ENCODE measurements around the gene ACER1.

The ACER1 gene

GRCh38 chr19:6326815-6327214 is 6.6 kb downstream of the ACER1 start:
- H3K27me3 ChIP-seq (ENCODE audit: insufficient read depth, low read length, poor library complexity, severe bottlenecking): no peaks in the 10 kb centered on the region
- no peak overlapping the region for H3K9ac ChIP-seq (ENCODE audit: low read depth, low read length, poor library complexity, severe bottlenecking)
- no peaks in the 10 kb centered on the region for H3K79me2 ChIP-seq (ENCODE audit: insufficient read depth, low read length)
- H3K4me2 ChIP-seq (ENCODE audit: low read depth, low read length, poor library complexity, severe bottlenecking): no peak overlapping the region
- no peak overlapping the region for H3K4me3 ChIP-seq (ENCODE audit: low read length, poor library complexity, severe bottlenecking)
- H3K4me1 ChIP-seq (ENCODE audit: insufficient read depth, low read length, poor library complexity, severe bottlenecking): no peaks in the 10 kb centered on the region
- no peak overlapping the region for H2AFZ ChIP-seq (ENCODE audit: low read length)
- TF ChIP-seq EZH2phosphoT487 (IDR thresholded peaks at IDR 0.05; ENCODE audit: borderline replicate concordance) (no peak), CTCF (conservative IDR thresholded peaks at IDR 0.05; ENCODE audit: low read length) (no peak)
- H3K9me2 ChIP-seq (replicated peaks; ENCODE audit: low read depth, low read length): no peaks in the 10 kb centered on the region
- H3K36me3 ChIP-seq (ENCODE audit: insufficient read depth, low read length): no peaks in the 10 kb centered on the region
- no peaks in the 10 kb centered on the region for H3F3A ChIP-seq (ENCODE audit: low read depth)
- H4K20me1 ChIP-seq (ENCODE audit: insufficient read depth, low read length, poor library complexity, severe bottlenecking): no peaks in the 10 kb centered on the region
- no peaks in the 10 kb centered on the region for H3K9me3 ChIP-seq (ENCODE audit: insufficient read depth, low read depth, low read length)

GRCh38 chr19:6325614-6326013 is 7.8 kb downstream of the ACER1 start:
- Histone ChIP-seq H3K79me2 (ENCODE audit: insufficient read depth, low read length) (no peaks in the 10 kb centered on the region), H3K4me3 (ENCODE audit: low read length, poor library complexity, severe bottlenecking) (no peak overlapping the region), H2AFZ (ENCODE audit: low read length) (no peak overlapping the region), H3K9me3 (ENCODE audit: insufficient read depth, low read depth, low read length) (no peaks in the 10 kb centered on the region), H3K4me1 (ENCODE audit: insufficient read depth, low read length, poor library complexity, severe bottlenecking) (no peaks in the 10 kb centered on the region), H3K36me3 (ENCODE audit: insufficient read depth, low read length) (no peaks in the 10 kb centered on the region), H3F3A (ENCODE audit: low read depth) (no peaks in the 10 kb centered on the region), H4K20me1 (ENCODE audit: insufficient read depth, low read length, poor library complexity, severe bottlenecking) (no peaks in the 10 kb centered on the region), H3K9me2 (replicated peaks; ENCODE audit: low read depth, low read length) (no peaks in the 10 kb centered on the region), H3K9ac (ENCODE audit: low read depth, low read length, poor library complexity, severe bottlenecking) (no peak overlapping the region), H3K4me2 (ENCODE audit: low read depth, low read length, poor library complexity, severe bottlenecking) (no peak overlapping the region), H3K27me3 (ENCODE audit: insufficient read depth, low read length, poor library complexity, severe bottlenecking) (no peaks in the 10 kb centered on the region)
- TF ChIP-seq EZH2phosphoT487 (IDR thresholded peaks at IDR 0.05; ENCODE audit: borderline replicate concordance): no peak
- no peak for TF ChIP-seq CTCF (conservative IDR thresholded peaks at IDR 0.05; ENCODE audit: low read length)

DNA sequence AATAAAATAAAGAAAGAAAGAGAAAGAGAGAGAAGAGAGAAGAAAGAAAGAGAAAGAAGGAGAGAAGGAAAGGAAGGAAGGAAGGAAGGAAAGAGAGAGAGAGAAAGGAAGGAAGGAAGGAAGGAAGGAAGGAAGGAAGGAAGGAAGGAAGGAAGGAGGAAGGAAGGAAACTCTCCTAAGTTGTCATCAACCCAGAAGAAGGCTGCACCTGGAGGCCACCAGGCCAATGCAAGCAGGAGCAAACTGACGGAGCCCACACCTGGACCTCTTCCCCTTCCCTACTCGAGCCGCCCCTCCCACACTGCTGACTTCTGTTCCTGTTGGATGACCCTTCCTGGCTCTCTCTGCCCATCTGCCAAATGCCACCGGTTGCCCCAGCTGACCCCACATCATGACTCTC is 8.7 kb downstream of the ACER1 start:
- Histone ChIP-seq H3K4me2 (ENCODE audit: low read depth, low read length, poor library complexity, severe bottlenecking) (no peak overlapping the region), H3K79me2 (ENCODE audit: insufficient read depth, low read length) (no peaks in the 10 kb centered on the region), H3K4me1 (ENCODE audit: insufficient read depth, low read length, poor library complexity, severe bottlenecking) (no peaks in the 10 kb centered on the region), H3K27me3 (ENCODE audit: insufficient read depth, low read length, poor library complexity, severe bottlenecking) (no peaks in the 10 kb centered on the region), H2AFZ (ENCODE audit: low read length) (no peak overlapping the region), H4K20me1 (ENCODE audit: insufficient read depth, low read length, poor library complexity, severe bottlenecking) (no peaks in the 10 kb centered on the region), H3K4me3 (ENCODE audit: low read length, poor library complexity, severe bottlenecking) (no peak overlapping the region), H3K9me3 (ENCODE audit: insufficient read depth, low read depth, low read length) (no peaks in the 10 kb centered on the region), H3K9ac (ENCODE audit: low read depth, low read length, poor library complexity, severe bottlenecking) (no peak overlapping the region), H3K36me3 (ENCODE audit: insufficient read depth, low read length) (no peaks in the 10 kb centered on the region), H3K9me2 (replicated peaks; ENCODE audit: low read depth, low read length) (no peaks in the 10 kb centered on the region), H3F3A (ENCODE audit: low read depth) (no peaks in the 10 kb centered on the region)
- no peak for TF ChIP-seq CTCF (conservative IDR thresholded peaks at IDR 0.05; ENCODE audit: low read length)
- no peak for TF ChIP-seq EZH2phosphoT487 (IDR thresholded peaks at IDR 0.05; ENCODE audit: borderline replicate concordance)
